CD4-positive, alpha-beta T cell treated with Interleukin-1 beta for 1 hour (primary cell): Measurements from ENCODE around the gene SLC9A9.
A peak's percentile ranks its signal among the peaks of the same experiment; 100 is the strongest.

Source experiments
- DNase-seq, 2 donors: peaks; one replicate each; pipeline ENCODE4 v3.0.0-alpha.2; 2020 to 2022

Gene SLC9A9

DNA sequence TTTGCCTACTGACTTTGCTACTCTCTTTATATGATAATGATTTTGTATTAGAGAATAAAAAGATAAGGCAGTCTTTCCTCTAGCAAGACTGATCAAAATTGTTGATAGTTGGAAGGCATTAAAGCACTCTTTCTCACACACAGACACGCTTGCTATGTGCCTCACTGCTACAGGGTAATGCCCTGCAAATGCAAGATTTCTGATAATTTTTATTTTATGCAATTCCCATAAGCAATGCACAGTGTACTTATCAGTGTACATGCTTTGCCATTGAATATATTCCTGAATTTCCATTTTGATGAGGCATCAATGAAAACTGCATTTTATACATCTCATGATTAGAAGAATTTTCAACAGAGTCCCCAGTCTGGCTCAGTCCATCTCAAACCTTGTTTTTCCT is 465.5 kb downstream of the SLC9A9 start:
- DNase-seq: no peak

DNA sequence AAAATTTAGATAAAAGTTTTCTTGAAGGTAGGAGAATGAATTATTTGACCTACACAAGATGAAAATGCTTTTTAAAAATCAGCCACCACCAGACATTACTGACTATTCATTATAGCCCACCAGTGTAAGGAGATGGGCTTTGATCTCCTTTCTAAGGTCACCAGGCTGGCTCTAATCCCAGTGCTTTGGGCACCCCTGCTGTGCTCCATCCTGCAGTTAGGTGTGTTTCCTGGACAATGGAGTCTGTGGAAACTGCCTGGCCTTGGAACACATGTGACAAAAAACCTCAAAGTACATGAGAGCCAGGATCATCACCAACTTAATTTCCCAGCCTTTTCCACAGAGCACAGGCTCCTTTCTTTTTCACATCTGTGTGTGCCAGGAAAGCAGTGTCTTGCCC is 467.8 kb downstream of the SLC9A9 start:
- no peak for DNase-seq

- no peak for DNase-seq
These were observed 472.6 kb downstream of the SLC9A9 start for GRCh38 chr3:143375698-143376097.

DNA sequence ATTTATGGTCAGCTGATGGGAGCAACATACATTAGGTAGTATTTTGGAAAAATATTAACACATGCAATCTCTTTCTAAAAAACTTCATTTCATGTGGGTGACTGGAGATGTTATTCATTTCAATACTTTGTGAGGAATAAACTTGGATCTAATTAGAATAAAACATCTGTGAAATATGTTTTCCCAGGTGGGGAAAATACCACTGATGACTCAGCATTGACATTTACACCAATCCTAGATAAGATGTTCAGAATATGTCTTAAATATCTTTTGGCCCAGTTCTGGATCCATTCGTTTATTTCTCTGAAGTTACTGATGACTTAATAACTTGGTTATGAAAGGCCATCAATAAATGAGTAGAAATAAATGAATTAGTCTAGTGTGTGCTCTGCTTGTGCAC is 481.1 kb downstream of the SLC9A9 start:
- no peak for DNase-seq

DNA sequence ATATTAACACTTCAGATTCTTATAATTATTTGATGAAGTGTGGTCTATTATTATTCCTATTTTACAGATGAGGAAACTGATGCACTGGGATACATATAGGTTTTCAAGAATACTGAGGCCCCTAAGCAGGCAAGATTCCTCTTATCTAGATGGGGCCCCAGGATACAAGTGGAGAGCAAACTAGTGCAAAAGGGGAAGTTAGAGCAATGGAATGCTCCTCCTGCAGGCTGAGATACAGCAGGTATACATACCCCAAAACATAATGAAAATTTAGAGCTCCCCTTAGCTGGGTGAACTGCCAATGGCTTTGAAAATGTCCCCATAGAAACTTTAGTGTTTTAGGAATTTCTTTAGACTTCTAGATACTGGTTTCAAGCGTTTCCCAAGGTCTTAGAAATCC is 481.6 kb downstream of the SLC9A9 start:
- DNase-seq: no peak

DNA sequence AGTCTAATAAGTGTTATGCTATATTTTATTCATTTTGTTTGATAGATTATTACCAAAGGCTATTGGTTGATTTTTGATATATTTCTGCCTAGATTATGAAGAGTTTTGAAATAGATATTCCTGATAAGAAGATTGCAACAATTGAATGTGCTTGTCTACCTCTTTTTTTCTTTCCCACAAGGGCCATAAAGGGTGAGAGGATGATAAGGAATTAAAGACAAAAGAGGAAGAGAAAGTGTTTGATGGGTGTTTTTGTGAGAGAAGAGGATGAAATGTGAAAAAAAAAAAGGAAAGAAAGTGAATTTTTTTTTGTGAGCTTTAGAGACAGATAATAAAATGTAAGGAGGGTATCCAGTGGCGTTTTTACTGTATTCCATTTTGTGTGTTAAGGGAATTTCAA is 484.3 kb downstream of the SLC9A9 start:
- no peak for DNase-seq

DNA sequence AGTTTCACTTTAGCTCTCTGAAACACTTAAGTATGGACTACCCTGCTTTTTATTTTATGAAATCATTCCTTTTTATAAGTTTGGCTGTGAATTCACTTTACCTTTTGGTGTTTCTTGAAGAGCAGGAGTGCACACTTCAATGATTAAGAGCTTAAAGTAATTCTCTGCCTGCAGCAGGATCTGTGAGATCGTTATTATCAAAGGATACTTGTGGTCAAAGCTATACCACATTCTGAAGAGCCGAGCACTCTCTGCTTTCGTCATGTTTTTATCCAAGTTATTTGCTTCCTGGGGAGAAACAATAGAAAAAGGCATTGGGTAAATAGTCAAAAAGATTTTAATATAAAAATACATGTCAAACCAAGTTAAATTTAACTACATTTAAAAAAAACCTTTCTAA is 485.0 kb downstream of the SLC9A9 start:
- DNase-seq: peak in 1 of 2 donors; percentile 2

DNA sequence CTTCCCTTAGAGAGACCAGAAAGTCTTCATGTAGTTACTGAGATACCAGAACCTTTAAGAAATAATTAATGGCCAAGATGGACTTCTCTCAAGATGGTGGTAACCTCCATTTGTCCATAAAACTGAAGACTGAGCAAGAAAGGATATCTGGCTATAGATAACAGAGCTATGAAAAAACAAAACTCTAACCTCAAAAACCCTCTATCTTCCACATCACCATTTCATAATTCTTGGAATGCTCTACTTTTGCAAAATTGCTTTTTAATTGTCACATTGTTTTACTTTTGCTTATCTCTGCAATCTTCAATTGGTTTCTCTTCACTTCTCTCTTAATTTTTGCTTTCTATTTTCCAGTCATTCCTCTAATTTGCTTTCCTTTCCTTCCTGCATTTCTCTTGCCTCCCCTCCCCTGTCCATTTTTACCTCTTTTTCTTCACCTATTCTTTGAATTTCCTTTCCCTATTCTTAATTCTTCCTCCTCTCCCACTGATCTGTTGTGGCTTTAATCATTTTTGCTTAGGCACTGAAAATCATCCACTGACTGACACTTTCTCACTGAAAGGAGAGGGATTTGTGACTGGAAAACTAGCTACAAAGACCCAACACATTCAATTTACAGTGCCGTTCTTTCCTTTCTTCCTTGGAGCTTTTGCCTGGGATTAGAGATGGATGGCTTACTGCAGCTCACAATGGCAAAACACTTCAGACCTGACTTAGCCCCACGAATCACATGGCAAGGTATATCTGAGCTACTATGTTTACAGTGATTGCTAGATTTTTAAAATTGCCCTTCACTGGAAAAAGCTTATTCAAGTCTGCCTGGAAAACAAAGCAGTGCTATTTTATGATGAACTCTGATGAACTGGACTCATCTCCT is 485.9 kb downstream of the SLC9A9 start:
- no peak for DNase-seq

DNA sequence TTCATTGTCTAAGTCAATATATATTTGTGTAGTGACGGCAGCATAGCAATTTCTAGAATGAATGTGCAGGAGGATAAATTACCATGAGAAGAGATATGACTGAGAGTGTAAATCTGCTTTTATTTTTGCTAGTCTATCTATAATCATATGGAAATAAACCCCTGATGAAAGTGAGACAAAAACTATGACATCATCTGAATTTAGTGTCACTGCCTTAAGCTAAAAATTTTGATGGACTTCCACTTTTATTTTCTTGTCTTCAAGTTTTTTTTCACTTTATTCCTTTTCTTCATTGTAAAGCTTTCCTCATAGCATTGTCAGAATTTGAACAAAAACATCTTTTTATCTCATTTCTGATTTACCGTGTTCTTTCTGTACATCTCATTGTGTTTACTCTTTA is 486.7 kb downstream of the SLC9A9 start:
- no peak for DNase-seq

GRCh38 chr3:143360244-143360643 is 488.0 kb downstream of the SLC9A9 start:
- DNase-seq: no peak

- no peak for DNase-seq
These were observed 489.3 kb downstream of the SLC9A9 start for GRCh38 chr3:143358793-143359491.

DNA sequence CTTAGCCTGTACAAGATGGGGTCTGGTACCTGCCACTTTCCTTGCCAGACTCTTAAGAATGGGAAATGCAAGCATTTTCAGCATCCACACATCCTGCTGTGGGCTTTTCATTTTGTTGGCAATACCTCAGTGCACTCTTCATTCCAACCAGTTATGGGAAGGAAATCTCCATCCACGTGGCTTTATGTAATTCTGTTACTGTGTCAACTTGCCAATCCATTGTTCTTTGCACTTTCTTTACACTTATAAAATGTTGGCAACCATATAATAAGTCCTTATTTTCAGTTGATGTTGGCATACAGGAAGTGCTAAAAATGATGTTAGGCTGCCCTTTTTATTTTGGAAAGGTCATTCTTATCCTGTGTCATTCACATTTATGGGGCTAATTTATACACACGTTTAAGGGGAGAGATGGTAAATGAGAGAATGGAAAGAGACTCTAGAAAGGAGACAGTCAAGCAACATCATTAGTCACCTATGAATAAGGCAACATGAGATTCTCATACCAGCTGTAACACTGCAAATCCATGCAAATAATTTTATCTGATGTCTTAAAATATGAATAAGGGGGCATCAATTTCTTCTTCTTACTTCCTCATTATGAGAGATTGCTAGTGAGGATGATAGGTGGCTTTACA is 490.0 kb downstream of the SLC9A9 start:
- DNase-seq: no peak

DNA sequence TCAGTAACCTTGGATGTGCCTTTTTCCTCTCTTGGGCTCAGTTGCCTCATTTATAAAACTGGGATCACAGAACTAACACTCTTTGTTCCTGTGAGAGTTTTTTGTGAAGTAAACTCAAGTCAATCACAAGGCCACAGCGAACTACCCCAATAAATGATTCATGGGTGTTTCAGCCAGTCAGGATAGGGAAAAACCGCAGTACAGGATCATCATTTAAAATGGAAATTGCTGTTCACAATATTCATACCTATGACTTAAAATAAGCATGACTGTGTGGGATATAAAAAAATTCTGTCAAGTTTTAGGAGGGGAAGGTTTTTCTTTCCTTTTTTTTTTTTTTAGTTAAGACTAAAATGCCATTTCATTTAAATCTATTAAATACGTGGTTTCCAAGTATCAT is 490.6 kb downstream of the SLC9A9 start:
- DNase-seq: no peak

DNA sequence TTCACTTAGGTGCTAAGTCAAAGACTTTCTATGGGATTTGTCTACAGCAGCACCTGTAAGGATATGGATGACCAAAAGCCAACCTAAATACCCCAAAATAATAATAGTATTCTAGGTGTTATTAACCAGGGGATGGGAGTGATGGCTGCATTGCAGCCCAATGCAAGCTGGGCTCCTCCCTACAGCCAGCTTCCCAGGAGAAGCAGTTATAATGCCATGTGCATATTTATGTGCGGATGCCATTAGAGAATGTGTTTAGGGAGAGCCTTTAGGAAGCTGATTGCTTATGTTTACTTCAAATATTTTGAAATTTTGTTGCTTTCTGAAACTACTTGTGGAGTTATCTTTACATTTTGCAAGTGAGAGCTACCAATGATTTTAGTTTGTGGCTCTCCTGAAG is 491.4 kb downstream of the SLC9A9 start:
- DNase-seq: no peak

GRCh38 chr3:143354342-143354741 is 493.9 kb downstream of the SLC9A9 start:
- no peak for DNase-seq

GRCh38 chr3:143352850-143353550 is 495.3 kb downstream of the SLC9A9 start:
- DNase-seq: no peak

DNA sequence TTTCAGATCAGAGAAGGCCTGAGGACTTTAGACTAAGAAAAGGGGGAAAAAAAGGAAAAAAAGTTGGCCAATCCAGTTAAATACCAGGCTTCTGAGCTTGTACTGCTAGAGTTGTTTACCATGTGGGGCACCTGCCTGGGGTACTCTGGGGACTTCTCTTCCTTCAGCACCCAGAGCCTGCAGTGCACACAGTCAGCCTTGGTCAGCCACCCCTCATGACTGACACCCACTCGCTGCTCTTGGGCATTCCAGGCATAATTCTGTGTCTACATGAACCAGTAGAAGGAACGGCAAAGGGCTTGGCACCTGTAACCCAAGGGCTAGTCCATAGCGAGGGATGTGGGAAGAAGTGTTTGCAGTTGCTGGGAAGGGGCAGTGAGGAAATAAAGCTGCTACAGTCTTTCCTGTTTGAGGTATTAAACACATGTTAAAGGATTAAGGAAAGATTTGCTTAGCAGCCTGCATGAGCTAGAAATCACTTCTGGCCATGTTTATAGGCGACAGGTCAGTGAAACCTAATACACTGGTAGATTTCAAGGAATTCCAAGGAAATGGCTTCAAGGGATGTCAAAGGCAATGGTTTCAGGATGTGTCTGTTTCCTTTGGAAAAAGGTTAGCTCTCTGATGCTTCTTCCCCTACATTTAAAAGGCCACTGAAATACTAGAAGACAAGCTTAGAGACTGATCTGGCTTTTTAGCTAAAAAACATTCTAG is 496.2 kb downstream of the SLC9A9 start:
- no peak for DNase-seq

GRCh38 chr3:143351354-143351753 is 496.9 kb downstream of the SLC9A9 start:
- DNase-seq: no peak

GRCh38 chr3:143349455-143349854 is 498.8 kb downstream of the SLC9A9 start:
- no peak for DNase-seq

- peak in 1 of 2 donors; percentile 8 for DNase-seq
These were observed 499.6 kb downstream of the SLC9A9 start for GRCh38 chr3:143348486-143349327.

DNA sequence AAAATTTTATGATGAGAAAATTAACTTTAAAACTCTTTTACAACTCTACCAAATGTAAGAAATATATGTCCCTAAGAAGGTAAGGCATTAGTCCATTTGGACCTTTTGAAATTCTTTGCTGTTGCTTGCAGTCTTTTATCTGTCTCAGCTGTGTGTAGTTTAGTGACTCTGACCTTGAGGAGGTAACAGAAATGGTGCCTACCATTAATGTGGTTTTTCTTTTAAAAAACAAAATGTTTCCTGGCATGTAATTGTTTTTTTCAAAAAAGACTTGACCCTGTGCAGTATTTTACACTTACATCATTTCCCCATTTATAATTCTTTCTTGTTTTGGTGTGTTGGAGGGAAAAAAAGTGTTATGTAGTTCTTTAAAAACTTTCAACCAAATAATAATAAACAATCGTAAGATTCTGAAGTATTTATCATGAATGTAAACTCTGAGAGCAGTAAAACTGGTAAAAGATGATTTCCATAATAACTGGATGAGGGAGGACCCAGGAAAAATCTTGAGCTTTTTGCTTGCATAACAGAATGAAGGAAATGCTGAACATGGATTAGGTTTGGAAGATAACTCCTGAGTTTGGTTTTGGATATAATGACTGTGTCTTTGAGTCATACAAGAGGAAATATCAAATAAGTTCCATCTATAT is 503.6 kb downstream of the SLC9A9 start:
- no peak for DNase-seq
